GM19099 (cell line): ENCODE data around the gene KIR3DL3.
"Not testable (repeated sequence)": the region's sequence is repeated elsewhere in the genome, so short reads cannot be mapped to it uniquely, and the experiment has no call there.

Experiments used
- POLR2A ChIP-seq: IDR thresholded peaks from 3 replicates; pipeline ENCODE4 v1.6.1; 2011; ENCODE audit warnings: low read depth; ENCODE audit not compliant: insufficient read length; ENCODE audit errors: extremely low read depth

KIR3DL3 gene

GRCh38 chr19:54728167-54728566, 3.9 kb downstream of the KIR3DL3 start:
- TF ChIP-seq POLR2A: no peak

- no peak for TF ChIP-seq POLR2A
These were observed 5.4 kb downstream of the KIR3DL3 start for GRCh38 chr19:54729416-54730188.

GRCh38 chr19:54731191-54731590, 6.9 kb downstream of the KIR3DL3 start:
- no peak for TF ChIP-seq POLR2A

- TF ChIP-seq POLR2A: not testable (repeated sequence)
These were observed 14.1 kb downstream of the KIR3DL3 start, which contains the start of gene KIR2DL3 for GRCh38 chr19:54738306-54738705. Gene KIR2DL3 (plus strand): TSS chr19:54738513. CDS start chr19:54738546, 33 bp downstream.

- no peak for TF ChIP-seq POLR2A
These were observed 14.5 kb downstream of the KIR3DL3 start for GRCh38 chr19:54738715-54739114.

- no peak for TF ChIP-seq POLR2A
These were observed 15.6 kb downstream of the KIR3DL3 start for GRCh38 chr19:54739587-54740497.

- TF ChIP-seq POLR2A: not testable (repeated sequence)
These were observed 45.4 kb downstream of the KIR3DL3 start, which contains the start of gene KIR2DL1 for GRCh38 chr19:54769646-54770045. Gene KIR2DL1 (plus strand): TSS chr19:54769793. CDS start chr19:54769851, 58 bp downstream.
